Activated CD8-positive, alpha-beta memory T cell treated with anti-CD3 and anti-CD28 coated beads, Interleukin-2, amount 50 U/mL, for 4 hours (primary cell): Measurements from ENCODE around the gene NUDT14.

Experiments
- DNase-seq: peaks from one replicate; pipeline ENCODE4 v3.0.0-alpha.2; 2020

Gene NUDT14

GRCh38 chr14:105180592-105181548 is at the start of gene NUDT14:
Gene NUDT14 (minus strand): TSS chr14:105181312. CDS start chr14:105181209, 103 bp downstream.
- DNase-seq, result peak; percentile 86

DNA sequence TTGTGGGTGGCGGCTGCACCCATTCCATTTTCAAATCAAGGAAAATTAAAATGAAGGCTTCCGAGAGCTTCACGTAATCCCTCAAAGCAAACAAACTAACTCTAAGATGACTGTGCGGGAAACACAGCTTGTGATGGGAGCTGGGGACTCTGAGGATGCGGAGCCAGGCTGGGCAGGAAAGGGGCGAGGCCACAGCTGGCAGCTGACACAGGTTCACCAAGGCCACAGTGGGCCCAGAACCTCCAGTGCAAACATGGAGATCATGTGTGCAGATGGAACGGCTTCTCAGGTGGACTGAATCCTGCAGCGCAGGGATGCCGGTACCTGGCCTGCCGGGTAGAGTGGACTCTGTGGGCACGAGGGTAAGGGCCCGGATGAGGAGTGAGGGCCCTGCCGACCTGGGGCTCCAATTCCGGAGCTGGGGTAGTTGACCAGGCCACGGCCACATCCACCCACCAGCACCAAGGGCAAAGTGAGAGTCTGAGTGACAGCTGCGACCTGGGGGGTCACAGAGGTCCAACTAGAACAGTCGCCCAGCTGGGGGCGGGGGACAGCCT is 48.1 kb upstream of the NUDT14 start:
- no peak for DNase-seq

GRCh38 chr14:105228562-105228961 is 47.5 kb upstream of the NUDT14 start:
- DNase-seq, result no peak

GRCh38 chr14:105227346-105227745 is 46.2 kb upstream of the NUDT14 start:
- DNase-seq, result no peak

DNA sequence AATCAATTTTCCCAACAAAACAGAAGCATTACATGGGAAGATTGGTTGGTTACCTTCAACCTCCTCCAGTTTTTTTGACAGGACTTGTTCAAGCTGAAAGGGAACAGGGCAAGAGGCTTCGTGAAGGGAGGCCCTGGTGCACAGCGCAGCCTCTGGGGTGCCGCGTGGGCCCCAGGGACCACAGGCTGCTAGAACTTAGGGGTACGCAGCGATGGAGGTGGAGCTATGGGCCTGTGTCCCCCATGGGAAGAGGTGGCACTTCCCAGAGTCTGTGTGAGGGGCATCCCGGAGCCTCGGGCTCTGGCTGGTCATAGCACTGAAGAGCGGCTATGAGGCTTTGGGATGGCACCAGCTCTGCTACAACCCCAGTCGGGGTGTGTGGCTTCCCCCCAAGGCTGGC is 45.1 kb upstream of the NUDT14 start:
- no peak for DNase-seq

- DNase-seq, result no peak
Measured at GRCh38 chr14:105224845-105225570, 43.9 kb upstream of the NUDT14 start.

GRCh38 chr14:105223770-105224544 is 42.8 kb upstream of the NUDT14 start:
- no peak for DNase-seq

- no peak for DNase-seq
Measured at GRCh38 chr14:105223260-105223659, 42.1 kb upstream of the NUDT14 start.

GRCh38 chr14:105221598-105222178 is 40.6 kb upstream of the NUDT14 start:
- no peak for DNase-seq

GRCh38 chr14:105220699-105221597 is 39.8 kb upstream of the NUDT14 start:
- DNase-seq, result no peak

DNA sequence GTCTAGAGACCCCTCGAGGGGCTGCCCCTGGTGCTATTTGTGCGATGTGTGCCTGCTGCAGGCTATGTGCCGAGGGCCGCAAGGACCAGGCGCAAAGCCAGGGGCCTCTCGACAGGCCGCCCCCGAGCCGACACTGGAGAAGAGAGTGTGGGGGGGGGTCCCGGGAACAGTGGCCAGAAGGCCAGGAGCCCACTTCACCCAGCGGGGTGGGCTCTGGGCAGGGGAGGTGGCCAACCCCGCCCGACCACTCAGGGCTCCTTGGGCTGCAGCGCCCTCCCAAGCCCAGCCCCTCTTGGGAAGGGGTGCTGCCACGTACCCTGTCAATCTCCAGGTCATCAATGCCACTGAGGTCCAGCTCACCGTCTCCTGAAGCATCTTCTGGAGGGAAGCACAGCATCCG is 38.6 kb upstream of the NUDT14 start:
- no peak for DNase-seq

- no peak for DNase-seq
Measured at GRCh38 chr14:105219043-105219612, 38.0 kb upstream of the NUDT14 start.

GRCh38 chr14:105218611-105219010 is 37.5 kb upstream of the NUDT14 start:
- DNase-seq, result no peak

GRCh38 chr14:105217774-105218173 is 36.7 kb upstream of the NUDT14 start:
- no peak for DNase-seq

- DNase-seq, result no peak
Measured at GRCh38 chr14:105216490-105217247, 35.6 kb upstream of the NUDT14 start.

GRCh38 chr14:105215602-105216001 is 34.5 kb upstream of the NUDT14 start:
- DNase-seq, result no peak

DNA sequence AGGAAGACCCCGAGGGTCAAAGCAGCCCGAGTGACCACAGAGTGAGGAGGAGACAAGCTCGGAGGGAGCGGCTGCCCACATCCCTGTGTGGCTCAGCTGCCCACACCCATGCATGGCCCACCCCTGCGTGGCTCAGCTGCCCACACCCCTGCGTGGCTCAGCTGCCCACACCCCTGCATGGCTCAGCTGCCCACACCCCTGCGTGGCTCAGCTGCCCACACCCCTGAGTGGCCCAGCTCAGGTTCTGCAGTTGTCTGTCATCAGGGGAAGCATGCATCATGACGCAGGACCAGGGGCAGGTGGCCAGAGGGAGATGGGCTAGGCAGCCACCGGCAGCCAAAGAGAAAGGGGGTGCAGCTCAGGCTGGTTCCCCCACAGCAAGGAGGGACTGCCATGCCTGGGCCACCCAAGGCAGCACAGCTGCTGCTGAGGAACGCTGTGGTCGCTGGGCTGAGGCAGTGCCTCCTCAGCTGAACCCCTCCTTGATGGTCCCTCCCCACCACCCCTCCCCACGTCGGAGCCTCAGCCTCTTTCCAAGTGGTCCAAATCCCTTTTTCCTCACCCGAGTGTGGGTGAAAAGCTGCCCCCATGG is 33.3 kb upstream of the NUDT14 start:
- no peak for DNase-seq

DNA sequence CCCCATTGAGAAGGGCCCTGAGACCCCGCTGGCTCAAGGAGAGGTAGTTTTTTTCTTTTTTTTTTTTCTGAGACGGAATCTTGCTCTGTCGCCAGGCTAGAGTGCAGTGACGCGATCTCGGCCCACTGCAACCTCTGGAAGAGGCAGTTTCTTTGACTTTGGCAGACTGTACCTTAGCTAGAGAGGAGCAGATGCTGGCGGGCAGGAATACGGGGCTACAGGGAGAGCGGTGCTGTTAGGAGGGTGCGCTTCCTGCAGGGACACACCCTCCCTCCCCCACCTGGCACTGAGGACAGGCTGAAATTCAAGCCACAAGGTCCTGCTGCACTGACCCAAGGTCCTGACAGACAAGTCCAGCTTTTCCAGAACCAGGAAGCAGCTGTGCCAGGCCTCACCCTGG is 32.2 kb upstream of the NUDT14 start:
- no peak for DNase-seq

GRCh38 chr14:105212541-105213300 is 31.6 kb upstream of the NUDT14 start:
- no peak for DNase-seq
